GM21825 (cell line): ENCODE data around the gene SLA2.
"Not testable (repeated sequence)": the region's sequence is repeated elsewhere in the genome, so short reads cannot be mapped to it uniquely, and the experiment has no call there.

Experiments used
- ATAC-seq: cut with Tn5 transposase; IDR thresholded peaks from one replicate; pipeline ENCODE4 v1.9.1; 2021; ENCODE audit warnings: mild to moderate bottlenecking, moderate library complexity; ENCODE audit not compliant: unreplicated experiment

SLA2 gene

DNA sequence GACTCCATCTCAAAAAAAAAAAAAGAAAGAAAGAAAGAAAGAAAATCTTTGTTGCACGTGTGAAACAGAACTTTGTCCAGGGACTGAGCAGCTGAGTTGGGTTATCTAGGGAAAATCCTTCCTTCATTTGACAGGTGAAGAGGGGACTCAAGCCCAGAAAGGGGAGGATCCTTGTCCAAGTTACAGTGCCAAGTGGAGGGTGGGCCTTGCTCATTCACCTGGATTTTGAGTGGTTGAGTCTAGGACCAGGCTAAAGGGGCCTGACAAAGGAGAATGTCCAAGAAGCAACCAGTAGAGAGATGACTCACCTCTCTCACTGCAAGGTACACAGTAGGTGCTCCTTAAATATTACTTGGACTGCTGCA, 69.9 kb downstream of the SLA2 start:
- no peak for ATAC-seq

- no peak for ATAC-seq
These were observed 71.4 kb downstream of the SLA2 start for GRCh38 chr20:36574366-36575135.

DNA sequence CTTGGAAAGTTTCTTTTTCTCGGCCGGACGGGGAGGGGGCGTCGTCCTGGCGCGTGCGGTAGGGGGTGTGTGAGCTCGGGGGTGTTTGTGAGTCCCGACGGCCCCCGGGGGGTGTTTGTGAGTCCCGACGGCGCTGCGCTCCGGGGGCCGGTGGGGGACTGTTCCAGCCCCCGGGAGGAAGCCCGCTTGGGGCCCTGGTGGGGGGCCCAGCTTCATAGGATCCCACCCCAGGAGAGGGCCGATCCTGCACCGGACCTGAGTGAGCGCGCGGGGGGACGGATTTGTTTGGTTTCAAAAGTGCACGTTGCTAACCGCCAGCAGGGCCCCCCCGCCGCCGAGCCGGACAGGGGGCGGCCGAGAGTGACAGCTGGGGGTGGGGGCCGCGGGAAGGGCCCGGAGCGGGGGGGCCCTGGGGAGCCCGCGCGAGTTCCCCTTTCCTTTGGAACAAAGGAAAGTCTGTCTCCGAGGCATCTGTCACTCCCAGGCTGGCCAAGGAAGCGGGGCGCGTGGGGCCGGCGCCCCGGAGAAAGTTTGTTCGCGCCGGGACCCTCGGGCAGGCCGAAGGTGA, 72.1 kb downstream of the SLA2 start:
- no peak for ATAC-seq

GRCh38 chr20:36573103-36573797, 72.7 kb downstream of the SLA2 start, which contains the start of gene TGIF2:
TSS of gene TGIF2 (plus strand) at chr20:36573597. CDS start at chr20:36578775, 5,178 bp downstream.
- ATAC-seq = peak; percentile 66

DNA sequence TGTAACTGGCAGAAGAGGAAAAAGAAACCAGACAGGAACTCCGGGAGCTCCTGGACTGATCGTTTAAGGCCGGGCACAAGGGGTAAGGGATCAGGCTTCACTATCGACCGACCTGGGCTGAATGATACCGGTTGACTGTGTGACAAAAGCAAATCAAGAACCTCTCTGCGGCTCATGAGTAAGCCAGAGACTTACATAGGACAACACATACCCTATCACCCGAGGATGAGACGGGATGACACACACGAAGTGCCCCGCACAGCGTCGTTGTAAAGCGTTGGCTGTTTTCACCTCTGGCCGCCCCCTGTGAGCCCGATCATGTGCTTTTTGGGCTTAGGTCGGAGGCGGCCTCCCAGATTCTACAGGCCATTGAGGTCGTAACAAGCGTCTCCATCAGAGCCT, 73.3 kb downstream of the SLA2 start:
- no peak for ATAC-seq

DNA sequence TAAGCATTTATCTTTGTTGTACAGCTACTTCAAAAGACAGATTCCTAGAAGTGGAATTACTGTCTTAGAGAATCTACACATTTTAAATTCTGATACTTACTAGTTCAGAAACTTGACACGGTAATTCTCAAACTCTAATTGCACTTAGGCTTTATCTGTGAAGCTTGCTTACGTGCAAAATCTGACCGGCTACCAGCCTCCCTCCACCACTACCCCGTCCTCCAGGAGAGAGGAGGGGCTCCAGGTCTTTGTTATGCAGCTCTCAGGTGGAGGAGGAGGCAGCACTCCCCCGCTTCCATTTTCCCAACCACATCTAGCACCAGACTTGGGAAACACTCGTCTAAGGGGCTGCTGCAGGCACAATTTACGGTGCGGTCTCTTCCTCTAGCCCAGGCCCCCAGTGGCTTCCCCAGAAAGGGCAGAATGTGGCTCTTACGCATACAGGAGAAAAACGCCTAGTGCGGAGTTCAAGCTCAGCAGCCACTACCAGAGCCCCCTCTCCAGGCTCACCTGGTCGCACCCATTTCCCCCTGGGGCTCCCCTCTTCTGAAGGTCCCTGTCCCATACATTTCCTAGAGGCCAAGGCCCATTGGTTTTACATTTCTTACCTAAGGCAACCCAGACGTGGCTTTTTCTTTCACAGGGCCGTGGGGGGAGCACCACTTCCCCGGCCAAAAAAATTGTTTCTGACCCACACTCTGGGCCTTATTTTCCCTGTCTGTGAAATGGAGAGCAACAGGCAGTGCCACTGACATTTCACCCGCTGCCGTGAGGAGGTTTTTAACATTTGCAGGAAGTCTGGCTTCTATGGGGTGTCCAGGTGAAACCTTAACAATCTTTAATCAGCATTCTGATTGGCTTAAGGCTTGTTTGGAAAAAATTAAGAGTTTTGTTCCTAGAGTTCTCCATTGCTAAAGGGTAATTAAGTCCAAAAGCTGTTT, 74.2 kb downstream of the SLA2 start:
- ATAC-seq = no peak

GRCh38 chr20:36569847-36570429, 76.1 kb downstream of the SLA2 start:
- ATAC-seq = no peak

DNA sequence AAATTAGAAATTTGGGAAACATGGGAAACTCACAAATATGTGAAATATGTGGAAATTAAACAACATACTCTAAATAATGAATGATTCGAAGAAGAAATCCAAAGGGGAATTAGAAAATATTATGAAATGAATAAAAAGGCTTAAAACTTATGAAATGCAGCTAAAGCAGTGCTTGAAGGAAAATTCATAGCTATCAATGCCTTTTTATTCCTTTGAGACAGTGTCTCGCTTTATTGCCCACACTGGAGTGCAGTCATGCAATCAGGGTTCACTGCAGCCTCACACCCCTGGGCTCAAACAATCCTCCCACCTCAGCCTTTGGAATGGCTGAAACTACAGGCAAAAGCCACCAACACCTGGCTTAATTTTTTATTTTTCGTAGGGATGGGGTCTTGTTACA, 80.5 kb downstream of the SLA2 start:
- ATAC-seq = no peak

GRCh38 chr20:36564726-36565121, 81.3 kb downstream of the SLA2 start:
- ATAC-seq = not testable (repeated sequence)

- ATAC-seq = not testable (repeated sequence)
These were observed 81.8 kb downstream of the SLA2 start for GRCh38 chr20:36564078-36564725.

- no peak for ATAC-seq
These were observed 82.6 kb downstream of the SLA2 start for GRCh38 chr20:36563374-36563773.

DNA sequence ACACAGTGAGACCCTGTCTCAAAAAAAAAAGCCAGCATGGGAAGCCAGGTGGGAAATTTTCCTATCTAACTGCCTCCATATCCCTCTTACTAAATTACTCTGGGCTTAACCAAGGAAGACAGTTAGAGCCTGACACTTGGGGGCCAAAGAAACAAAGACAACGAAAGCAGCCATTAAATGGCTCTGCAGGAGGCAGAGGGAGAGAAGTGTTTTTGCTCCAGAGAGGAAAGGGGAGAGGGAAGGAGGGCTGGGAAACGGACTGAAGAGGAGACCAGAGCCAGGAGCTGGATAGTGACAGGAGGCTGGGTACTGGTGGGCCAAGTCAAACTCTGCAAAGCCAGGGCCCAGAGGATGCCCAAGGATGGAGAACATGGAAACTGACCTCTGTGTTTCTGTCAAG, 83.3 kb downstream of the SLA2 start:
- no peak for ATAC-seq
